HCT116 (cell line): ENCODE measurements around the gene ZNF341. TPM values are rescaled to one million over a fixed set of nuclear protein-coding genes. Genes with fewer than 3 reads are reported as not detected.

Experiments used
- ATAC-seq: fragments of 200-7000 bp; cut with Tn5 transposase; 2 replicates; pipeline ENCODE4 v1.9.1; 2020; ENCODE audit warnings: mild to moderate bottlenecking, moderate library complexity
- BruUV-seq: library from RNA; stranded (reverse); fragments of 400-500 nt; replicated peaks from 2 replicates; lab custom pipeline; 2021; lab: Mats Ljungman, UMichigan
- CTCF ChIA-PET: fragments of 300-600 bp; sonication (Branson Sonifier 250); formaldehyde crosslinking; loops from one replicate; lab custom pipeline; 2021; ENCODE audit warnings: antibody characterized with exemption; lab: Charles Lee
- POLR2A ChIA-PET: fragments of 300-600, 350-600 bp; sonication (Branson Sonifier 250); formaldehyde crosslinking; loops from one replicate; lab custom pipeline; 2021; ENCODE audit warnings: antibody characterized with exemption; lab: Charles Lee
- RAD21 ChIA-PET, 2 experiments: fragments of 300-600 bp; sonication (Branson Sonifier 250); formaldehyde crosslinking; loops; one replicate each; lab custom pipeline; 2023; ENCODE audit warnings: low total read pairs in 2 of 2; ENCODE audit not compliant: uncharacterized antibody in 2 of 2, unreplicated experiment in 2 of 2, low non-redundant PET in 1 of 2; lab: Charles Lee
- DNase-seq: peaks from one replicate; pipeline ENCODE4 v3.0.0-alpha.2; 2010; ENCODE audit warnings: low read depth, low spot score
- H2AFZ ChIP-seq: fragments of 200-600 bp; shearing (Covaris generic), sonication (generic); 2 replicates; pipeline ENCODE4 v1.6.1; 2017; ENCODE audit warnings: low read depth, mixed run types, mixed read lengths, antibody characterized with exemption, low read length; ENCODE audit not compliant: poor library complexity, severe bottlenecking
- H3K27ac ChIP-seq: 2 replicates; pipeline ENCODE4 v1.5.1; 2012; ENCODE audit warnings: low read depth, low read length
- H3K27me3 ChIP-seq: fragments of 200-600 bp; sonication (generic); 2 replicates; pipeline ENCODE4 v1.6.1; 2016; ENCODE audit warnings: mixed run types, low read length, mixed read lengths; ENCODE audit not compliant: insufficient read depth
- H3K36me3 ChIP-seq, 2 experiments: fragments of 200-500 bp in 1 of 2; fragments of 200-600 bp in 1 of 2; sonication (Bioruptor generic) in 1 of 2; sonication (generic) in 1 of 2; 2 replicates each; pipeline versions ENCODE4 v1.5.1 to v1.6.1; 2014 to 2016; ENCODE audit warnings: low read length in 2 of 2, inconsistent platforms in 1 of 2, mixed read lengths in 1 of 2, mixed run types in 1 of 2; ENCODE audit not compliant: insufficient read depth in 2 of 2, control insufficient read depth in 1 of 2
- H3K4me1 ChIP-seq, 2 experiments: fragments of 200-600 bp in 1 of 2; sonication (generic) in 1 of 2; 2 replicates each; pipeline versions ENCODE4 v1.5.1 to v1.6.1; 2012 to 2017; ENCODE audit warnings: low read length in 2 of 2, inconsistent platforms in 1 of 2, mild to moderate bottlenecking in 1 of 2, mixed read lengths in 1 of 2, mixed run types in 1 of 2, moderate library complexity in 1 of 2; ENCODE audit not compliant: insufficient read depth in 2 of 2, control insufficient read depth in 1 of 2
- H3K4me2 ChIP-seq: fragments of 200-600 bp; sonication (generic); 2 replicates; pipeline ENCODE4 v1.6.1; 2017; ENCODE audit warnings: mixed run types, low read length, mixed read lengths
- H3K4me3 ChIP-seq, 2 experiments: fragments of 200-600 bp in 1 of 2; sonication (generic) in 1 of 2; replicated peaks in 1 of 2; 2 replicates each; pipeline ENCODE4 v1.5.1; 2011 to 2016; ENCODE audit warnings: low read length in 2 of 2, control low read depth in 1 of 2, low read depth in 1 of 2, mild to moderate bottlenecking in 1 of 2, mixed read lengths in 1 of 2, mixed run types in 1 of 2
- H3K79me2 ChIP-seq: fragments of 200-600 bp; sonication (generic); 2 replicates; pipeline ENCODE4 v1.6.1; 2017; ENCODE audit warnings: mild to moderate bottlenecking, mixed run types, low read length, moderate library complexity, mixed read lengths; ENCODE audit not compliant: insufficient read depth
- H3K9ac ChIP-seq: fragments of 200-600 bp; sonication (generic); 2 replicates; pipeline ENCODE4 v1.6.1; 2016; ENCODE audit warnings: low read length, mixed read lengths
- H3K9me2 ChIP-seq: fragments of 200-600 bp; sonication (generic), shearing (Covaris generic); 2 replicates; pipeline ENCODE4 v1.6.1; 2017; ENCODE audit warnings: mixed run types, mild to moderate bottlenecking, moderate library complexity; ENCODE audit not compliant: insufficient read depth
- H3K9me3 ChIP-seq, 2 experiments: fragments of 200-500 bp in 1 of 2; fragments of 200-600 bp in 1 of 2; sonication (Bioruptor generic) in 1 of 2; sonication (generic) in 1 of 2; 2 replicates each; pipeline ENCODE4 v1.6.1; 2014 to 2017; ENCODE audit warnings: low read length in 2 of 2, mixed read lengths in 2 of 2, inconsistent platforms in 1 of 2, low read depth in 1 of 2, mild to moderate bottlenecking in 1 of 2, mixed run types in 1 of 2, moderate library complexity in 1 of 2; ENCODE audit not compliant: control insufficient read depth in 1 of 2, insufficient read depth in 1 of 2
- H4K20me1 ChIP-seq: fragments of 200-600 bp; sonication (generic), shearing (Covaris generic); 2 replicates; pipeline ENCODE4 v1.6.1; 2017; ENCODE audit warnings: mixed run types, mild to moderate bottlenecking, moderate library complexity; ENCODE audit not compliant: insufficient read depth
- POLR2A ChIP-seq: IDR thresholded peaks from 2 replicates; pipeline ENCODE4 v1.7.0; 2011; ENCODE audit warnings: borderline replicate concordance; ENCODE audit not compliant: insufficient read depth, insufficient read length; ENCODE audit errors: extremely low read depth
- RAD21 ChIP-seq: IDR thresholded peaks from 2 replicates; pipeline ENCODE4 v1.6.1; 2012; ENCODE audit warnings: low read depth, mild to moderate bottlenecking
- YY1 ChIP-seq: IDR thresholded peaks from 2 replicates; pipeline ENCODE4 v1.6.1; 2011; ENCODE audit warnings: low read length, low read depth, moderate library complexity, mild to moderate bottlenecking; ENCODE audit not compliant: insufficient replicate concordance; ENCODE audit errors: extremely low read depth
- ZFX ChIP-seq: fragments of 450-650 bp; IDR thresholded peaks from 2 replicates; pipeline ENCODE4 v1.6.1; 2017
- intact Hi-C: fragments of 100-400 bp; cut with micrococcal nuclease; formaldehyde crosslinking; loops from 2 replicates; pipeline ENCODE4 v1.10.0; 2022
- total RNA-seq: library from RNA; stranded (reverse); gene quantifications from one replicate; pipeline ENCODE4 v1.2.1, GENCODE V29; 2021; ENCODE audit not compliant: unreplicated experiment
- TF ChIP-seq, protein P1 (sequence below): IDR thresholded peaks from 2 replicates; pipeline ENCODE4 v1.6.1; 2012
- TF ChIP-seq, protein P2 (sequence below): IDR thresholded peaks from 2 replicates; pipeline ENCODE4 v1.6.1; 2012
- TF ChIP-seq, protein P3 (sequence below), 3 experiments: fragments of 200-600 bp in 1 of 3; sonication (generic) in 1 of 3; IDR thresholded peaks in 2 of 3; conservative IDR thresholded peaks in 1 of 3; 2 replicates each; pipeline ENCODE4 v1.5.1; 2012 to 2017; ENCODE audit warnings: low read depth in 2 of 3, low read length in 2 of 3, antibody characterized with exemption in 1 of 3, borderline replicate concordance in 1 of 3, control low read depth in 1 of 3, mild to moderate bottlenecking in 1 of 3, mixed read lengths in 1 of 3, mixed run types in 1 of 3, moderate library complexity in 1 of 3; ENCODE audit not compliant: insufficient read depth in 1 of 3

Gene ZNF341
- total RNA-seq, 1 experiment from 2014 or later: 4.9 TPM

DNA sequence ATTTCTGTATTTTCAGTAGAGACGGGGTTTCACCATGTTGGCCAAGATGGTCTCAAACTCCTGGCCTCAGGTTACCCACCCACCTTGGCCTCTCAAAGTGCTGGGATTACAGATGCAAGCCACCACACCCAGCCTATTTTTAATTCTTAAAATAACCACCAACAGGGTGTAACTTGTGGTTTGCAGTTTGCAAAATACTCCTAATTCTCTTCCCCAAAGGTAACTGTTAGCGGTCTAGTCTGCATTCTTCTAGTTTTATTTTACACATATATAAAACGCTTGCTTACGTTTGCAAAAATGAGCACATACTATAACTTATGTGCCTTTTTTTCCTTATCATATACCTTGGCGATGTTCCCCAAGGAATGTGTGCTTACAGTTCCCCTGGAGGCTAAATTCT, 53.7 kb downstream of the ZNF341 start:
- intact Hi-C loops: no loop called here
- no TSS peak for BruUV-seq
- ATAC-seq (no peak), DNase-seq (no peak)
- CTCF ChIA-PET: no interaction called here
- Histone ChIP-seq H3K36me3 (no peaks in the 10 kb centered on the region), H2AFZ (no peak overlapping the region), H3K4me3 (no peak overlapping the region), H3K4me1 (peaks cover 29 to 36% of the 10 kb centered on the region in 2 experiments), H3K27ac (no peak overlapping the region), H3K4me2 (no peak overlapping the region), H3K9ac (no peak overlapping the region), H3K9me2 (no peaks in the 10 kb centered on the region), H3K79me2 (no peaks in the 10 kb centered on the region), H3K9me3 (no peaks in the 10 kb centered on the region), H4K20me1 (no peaks in the 10 kb centered on the region), H3K27me3 (no peaks in the 10 kb centered on the region)
- TF ChIP-seq, protein P1, sequence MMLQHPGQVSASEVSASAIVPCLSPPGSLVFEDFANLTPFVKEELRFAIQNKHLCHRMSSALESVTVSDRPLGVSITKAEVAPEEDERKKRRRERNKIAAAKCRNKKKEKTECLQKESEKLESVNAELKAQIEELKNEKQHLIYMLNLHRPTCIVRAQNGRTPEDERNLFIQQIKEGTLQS: no peak
- no peak for TF ChIP-seq RAD21
- TF ChIP-seq, protein P2, sequence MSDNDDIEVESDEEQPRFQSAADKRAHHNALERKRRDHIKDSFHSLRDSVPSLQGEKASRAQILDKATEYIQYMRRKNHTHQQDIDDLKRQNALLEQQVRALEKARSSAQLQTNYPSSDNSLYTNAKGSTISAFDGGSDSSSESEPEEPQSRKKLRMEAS: no peak
- no peak for TF ChIP-seq YY1
- TF ChIP-seq POLR2A: no peak
- no peak for TF ChIP-seq ZFX
- TF ChIP-seq, protein P3, sequence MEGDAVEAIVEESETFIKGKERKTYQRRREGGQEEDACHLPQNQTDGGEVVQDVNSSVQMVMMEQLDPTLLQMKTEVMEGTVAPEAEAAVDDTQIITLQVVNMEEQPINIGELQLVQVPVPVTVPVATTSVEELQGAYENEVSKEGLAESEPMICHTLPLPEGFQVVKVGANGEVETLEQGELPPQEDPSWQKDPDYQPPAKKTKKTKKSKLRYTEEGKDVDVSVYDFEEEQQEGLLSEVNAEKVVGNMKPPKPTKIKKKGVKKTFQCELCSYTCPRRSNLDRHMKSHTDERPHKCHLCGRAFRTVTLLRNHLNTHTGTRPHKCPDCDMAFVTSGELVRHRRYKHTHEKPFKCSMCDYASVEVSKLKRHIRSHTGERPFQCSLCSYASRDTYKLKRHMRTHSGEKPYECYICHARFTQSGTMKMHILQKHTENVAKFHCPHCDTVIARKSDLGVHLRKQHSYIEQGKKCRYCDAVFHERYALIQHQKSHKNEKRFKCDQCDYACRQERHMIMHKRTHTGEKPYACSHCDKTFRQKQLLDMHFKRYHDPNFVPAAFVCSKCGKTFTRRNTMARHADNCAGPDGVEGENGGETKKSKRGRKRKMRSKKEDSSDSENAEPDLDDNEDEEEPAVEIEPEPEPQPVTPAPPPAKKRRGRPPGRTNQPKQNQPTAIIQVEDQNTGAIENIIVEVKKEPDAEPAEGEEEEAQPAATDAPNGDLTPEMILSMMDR (IDR thresholded peaks at IDR 0.05 in 2 of 3, conservative IDR thresholded peaks at IDR 0.05 in 1 of 3; ENCODE audit: borderline replicate concordance in 1 of 3, insufficient read depth in 1 of 3, low read depth in 2 of 3, low read length in 2 of 3): no peak
- POLR2A ChIA-PET: no interaction called here
- RAD21 ChIA-PET: no interaction called here
